Hindlimb muscle (tissue), 1 donor: Measurements from ENCODE around the gene SCIN. TPM values are rescaled to one million over a fixed set of nuclear protein-coding genes. Genes with fewer than 3 reads are reported as not detected.

Source experiments
- DNase-seq: peaks from one replicate; pipeline ENCODE4 v3.0.0-alpha.2; 2013
- polyA plus RNA-seq: library from polyadenylated mRNA; unstranded; fragments of 120-200 nt; gene quantifications from one replicate; pipeline ENCODE4 v1.2.1, GENCODE V29; 2013; ENCODE audit not compliant: insufficient read length

SCIN gene
- polyA plus RNA-seq, 1 donor: 0.80 TPM

- DNase-seq: no peak
These were observed 847 bp upstream of the SCIN start for GRCh38 chr7:12569673-12570072.

GRCh38 chr7:12570168-12570533, 369 bp upstream of the SCIN start:
- no peak for DNase-seq

GRCh38 chr7:12571691-12572090, 1.2 kb downstream of the SCIN start:
- no peak for DNase-seq

GRCh38 chr7:12572941-12573575, 2.5 kb downstream of the SCIN start:
- peak; percentile 23 for DNase-seq

- DNase-seq: no peak
These were observed 3.4 kb downstream of the SCIN start for GRCh38 chr7:12573885-12574284.

- DNase-seq: no peak
These were observed 8.6 kb downstream of the SCIN start for GRCh38 chr7:12578930-12579640.

- DNase-seq: no peak
These were observed 11.4 kb downstream of the SCIN start for GRCh38 chr7:12581897-12582296.

- DNase-seq: no peak
These were observed 11.8 kb downstream of the SCIN start for GRCh38 chr7:12582362-12582761.

GRCh38 chr7:12583176-12583575, 12.7 kb downstream of the SCIN start:
- no peak for DNase-seq

GRCh38 chr7:12583922-12584321, 13.4 kb downstream of the SCIN start:
- no peak for DNase-seq

- DNase-seq: peak; percentile 35
These were observed 14.4 kb downstream of the SCIN start for GRCh38 chr7:12584930-12585329.

- DNase-seq: no peak
These were observed 15.8 kb downstream of the SCIN start for GRCh38 chr7:12586271-12586670.

- no peak for DNase-seq
These were observed 17.9 kb downstream of the SCIN start for GRCh38 chr7:12588259-12588904.

GRCh38 chr7:12590559-12590958, 20.0 kb downstream of the SCIN start:
- DNase-seq: no peak

GRCh38 chr7:12594122-12594897, 23.8 kb downstream of the SCIN start:
- no peak for DNase-seq

- DNase-seq: no peak
These were observed 24.6 kb downstream of the SCIN start for GRCh38 chr7:12595148-12595547.

- no peak for DNase-seq
These were observed 25.8 kb downstream of the SCIN start for GRCh38 chr7:12596225-12596790.

- DNase-seq: no peak
These were observed 30.9 kb downstream of the SCIN start for GRCh38 chr7:12601302-12601869.

- no peak for DNase-seq
These were observed 36.6 kb downstream of the SCIN start for GRCh38 chr7:12607134-12607533.

GRCh38 chr7:12609561-12609960, 39.0 kb downstream of the SCIN start:
- DNase-seq: peak; percentile 19

- no peak for DNase-seq
These were observed 40.4 kb downstream of the SCIN start for GRCh38 chr7:12610899-12611298.

GRCh38 chr7:12612622-12613021, 42.1 kb downstream of the SCIN start:
- DNase-seq: no peak
